GM21526 (cell line): ENCODE results near the gene COTL1.
"Not testable (repeated sequence)": the region's sequence is repeated elsewhere in the genome, so short reads cannot be mapped to it uniquely, and the experiment has no call there.

Source experiments
- ATAC-seq: cut with Tn5 transposase; IDR thresholded peaks from one replicate; pipeline ENCODE4 v1.9.1; 2021; ENCODE audit warnings: moderate library complexity; ENCODE audit not compliant: unreplicated experiment, low FRiP score

The COTL1 gene

DNA sequence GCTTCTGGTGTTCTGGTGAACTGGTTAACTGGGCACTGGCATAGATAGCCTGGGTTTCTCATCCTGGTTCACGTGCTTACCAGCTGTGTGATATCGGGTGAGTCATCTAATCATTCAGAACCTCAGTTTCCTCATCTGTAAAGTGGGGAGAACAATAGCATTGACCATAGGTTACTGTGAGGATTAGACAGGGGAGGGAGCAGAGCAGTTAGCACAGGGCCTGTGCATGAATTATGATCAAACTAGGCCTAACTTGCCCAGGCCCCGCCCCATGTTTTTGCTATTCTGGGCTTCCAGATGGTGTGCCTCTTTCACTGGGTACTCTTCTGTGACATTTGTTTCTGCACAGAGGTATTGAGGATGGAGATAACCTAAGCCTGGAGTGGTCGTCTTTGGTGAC is 25.8 kb upstream of the COTL1 start:
- ATAC-seq = no peak

DNA sequence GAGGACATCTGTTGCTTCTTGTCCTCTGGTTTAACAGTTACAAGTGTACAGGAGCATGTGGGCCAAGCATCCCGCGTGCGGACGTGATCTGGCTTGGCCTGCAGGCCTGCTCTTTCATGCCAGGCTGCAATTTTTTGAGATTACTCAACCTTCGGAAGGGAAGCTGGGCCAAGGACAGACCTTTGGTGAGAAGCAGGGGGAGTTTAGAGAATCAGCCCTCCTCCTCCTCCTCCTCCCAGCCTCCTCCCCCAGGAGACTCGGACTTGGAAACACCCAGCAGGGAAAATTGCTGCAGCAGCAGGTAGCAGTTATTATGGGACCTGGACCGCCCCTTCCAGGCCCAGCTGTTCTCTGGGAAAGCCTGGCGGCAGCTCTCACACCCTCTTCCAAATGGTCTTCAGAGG is 25.3 kb upstream of the COTL1 start:
- no peak for ATAC-seq

DNA sequence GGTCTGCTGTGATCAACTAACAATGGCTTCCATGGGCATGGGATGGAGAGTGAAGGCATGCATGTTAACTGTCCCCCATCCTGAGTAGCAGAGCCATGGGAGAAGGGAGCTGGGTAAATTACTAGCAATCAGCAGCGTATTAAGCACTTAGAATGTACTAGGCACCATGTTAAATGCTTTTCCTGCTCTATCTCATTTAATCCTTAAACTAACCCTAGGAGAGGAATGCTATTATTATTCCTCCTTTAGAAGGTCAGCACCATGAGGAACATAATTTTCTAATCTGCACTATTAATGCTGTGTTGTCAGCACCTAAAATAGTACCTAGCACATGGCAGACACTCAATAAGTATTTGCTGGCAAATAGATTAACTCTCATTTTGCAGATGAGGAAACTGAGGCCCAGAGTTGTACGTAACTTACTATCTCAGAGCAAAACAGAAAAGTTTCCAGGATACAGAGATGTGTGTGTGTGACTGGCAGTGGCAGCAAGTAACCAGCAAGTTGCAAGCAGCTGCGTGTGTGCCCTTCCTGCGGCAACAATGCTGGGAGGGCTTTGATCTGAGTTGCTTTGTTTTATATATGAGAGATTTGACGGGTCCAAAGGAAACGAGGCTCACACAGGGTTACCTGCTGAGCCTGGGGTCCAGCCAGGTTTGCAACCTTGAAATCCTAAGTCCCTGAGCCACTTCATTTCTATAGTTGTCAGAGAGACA is 23.9 kb upstream of the COTL1 start:
- ATAC-seq = no peak

DNA sequence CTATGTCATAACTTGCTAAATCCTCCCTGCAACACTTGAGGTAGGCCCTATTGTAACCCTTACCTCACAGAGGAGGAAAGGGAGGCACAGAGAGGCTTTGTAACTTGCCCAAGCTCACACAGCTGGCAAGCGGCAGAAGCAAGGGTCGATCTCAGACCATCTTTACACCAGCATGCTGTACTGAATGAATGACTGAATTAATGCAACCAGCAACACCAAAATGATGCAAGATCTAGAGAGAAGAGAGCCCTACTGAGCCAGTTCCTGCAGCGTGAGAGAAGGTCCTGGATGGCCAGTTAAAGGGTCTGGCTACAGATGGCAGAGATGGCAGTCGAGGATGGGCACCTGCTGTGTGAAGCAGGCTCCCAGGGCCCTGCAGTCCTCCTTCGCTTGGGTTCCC is 22.3 kb upstream of the COTL1 start:
- ATAC-seq = no peak

DNA sequence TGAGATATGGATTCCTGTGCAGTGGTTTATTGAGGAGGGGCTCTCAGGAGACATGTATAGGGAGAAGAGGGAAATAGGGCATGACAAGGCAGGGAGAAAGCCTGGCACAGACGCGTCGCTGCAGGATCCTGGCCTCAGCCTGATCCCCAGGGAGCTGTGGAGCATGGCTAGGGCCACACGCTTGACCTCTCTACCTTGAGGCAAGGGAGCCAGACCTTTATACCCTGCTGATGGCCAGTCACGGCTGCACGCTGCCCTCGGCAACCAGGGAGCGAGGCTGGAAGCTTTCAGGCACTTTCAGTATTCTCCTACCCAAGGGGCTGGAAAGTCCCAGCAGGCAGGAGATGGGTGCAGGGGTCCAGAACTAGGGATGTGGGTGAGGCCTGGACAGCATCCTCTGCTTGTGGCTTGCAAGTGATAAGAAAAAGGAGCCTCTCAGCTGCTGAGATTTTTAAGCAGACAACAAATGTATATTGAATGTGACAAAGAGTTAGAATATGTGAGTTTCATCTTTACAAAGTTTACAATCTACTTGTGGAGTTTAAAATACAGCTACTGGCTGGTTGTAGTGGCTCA is 20.4 kb upstream of the COTL1 start:
- ATAC-seq = no peak

DNA sequence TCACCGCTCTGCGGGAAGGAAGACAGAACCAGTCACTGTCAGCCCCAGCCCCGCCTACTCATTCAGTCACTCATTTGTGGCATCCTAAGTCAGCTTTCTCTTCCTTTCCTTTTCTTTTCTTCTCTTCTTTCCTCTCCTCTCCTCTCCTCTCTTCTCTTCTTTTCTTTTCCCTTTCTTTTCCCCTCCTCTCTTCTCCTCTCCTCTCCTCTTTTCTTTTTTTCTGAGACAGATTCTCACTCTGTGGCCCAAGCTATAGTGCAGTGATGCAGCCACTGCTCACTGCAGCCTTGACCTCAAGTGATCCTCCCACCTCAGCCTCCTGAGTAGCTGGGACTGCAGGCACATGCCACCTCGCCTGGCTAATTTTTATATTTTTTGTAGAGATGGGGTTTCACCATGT is 19.8 kb upstream of the COTL1 start:
- no peak for ATAC-seq

DNA sequence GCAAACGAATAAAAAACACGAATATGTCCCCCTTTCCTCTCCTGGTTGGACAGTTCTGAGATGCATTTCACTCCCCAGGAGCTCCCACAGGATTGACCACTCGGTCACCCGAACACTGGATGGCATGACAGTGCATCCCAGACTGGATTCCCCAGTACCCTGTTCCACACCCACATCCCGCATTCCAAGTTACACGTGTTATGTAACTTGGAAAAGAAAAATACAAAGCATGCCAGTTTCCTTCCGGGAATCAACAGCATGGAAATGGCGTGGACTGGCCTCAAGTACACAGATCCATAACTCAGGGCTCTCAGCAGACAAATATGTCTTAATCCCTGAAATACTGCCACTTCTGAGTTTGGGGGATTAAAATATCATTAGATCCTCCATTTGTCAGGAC is 17.8 kb upstream of the COTL1 start:
- ATAC-seq = no peak

DNA sequence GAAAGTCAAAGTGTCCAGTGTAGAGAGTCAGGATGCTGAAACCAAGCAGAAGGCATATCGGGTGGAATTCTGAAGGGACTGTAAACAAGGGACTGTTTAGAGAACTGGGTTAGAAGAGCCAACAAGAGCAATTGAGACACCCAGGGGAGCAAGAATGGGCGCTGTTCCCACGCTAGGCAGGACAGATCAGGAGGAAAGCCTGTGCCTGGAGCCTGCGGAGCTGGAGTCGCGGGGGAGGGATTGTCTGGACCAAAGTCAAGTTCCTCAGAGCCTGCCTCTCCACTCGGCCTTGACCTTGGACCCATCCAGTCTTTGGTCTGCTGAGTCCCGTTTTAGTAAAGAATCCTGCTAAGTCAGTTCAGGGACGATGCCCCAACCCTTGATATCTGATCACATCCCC is 15.7 kb upstream of the COTL1 start:
- no peak for ATAC-seq

DNA sequence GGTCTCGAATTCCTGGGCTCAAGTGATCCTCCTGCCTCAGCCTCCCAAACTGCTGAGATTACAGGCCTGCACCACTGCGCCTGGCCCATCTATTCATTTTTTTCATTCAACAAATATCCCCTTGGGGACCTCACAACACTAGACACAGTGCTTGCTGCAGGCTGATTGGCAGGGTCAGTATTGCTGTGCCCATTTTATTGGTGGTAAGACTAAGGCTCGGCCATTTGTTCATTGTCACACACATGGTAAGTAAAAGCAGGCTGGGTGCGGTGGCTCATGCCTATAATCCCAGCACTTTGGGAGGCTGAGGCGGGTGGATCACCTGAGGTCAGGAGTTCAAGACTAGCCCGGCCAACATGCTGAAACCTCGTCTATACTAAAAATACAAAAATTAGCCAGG is 15.0 kb upstream of the COTL1 start:
- not testable (repeated sequence) for ATAC-seq

DNA sequence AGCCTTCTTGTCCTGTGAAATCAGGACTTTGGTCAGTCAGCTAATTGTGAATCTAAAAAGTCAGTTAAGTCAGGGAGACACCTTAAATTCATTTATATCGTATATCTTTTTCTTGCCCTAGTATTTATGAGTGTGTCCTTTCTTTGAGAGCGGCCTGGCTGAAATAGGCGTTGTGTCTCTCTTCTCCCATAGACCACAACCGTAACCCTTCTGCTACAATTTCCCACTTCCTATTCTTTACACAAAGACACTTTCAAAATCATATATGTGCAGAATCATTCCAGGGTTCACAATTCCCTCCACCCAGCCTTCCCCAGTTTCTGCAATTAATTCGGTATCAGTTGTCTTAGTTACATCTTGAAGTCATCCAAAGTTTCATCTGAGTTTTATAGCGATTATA is 14.0 kb upstream of the COTL1 start:
- ATAC-seq = no peak

DNA sequence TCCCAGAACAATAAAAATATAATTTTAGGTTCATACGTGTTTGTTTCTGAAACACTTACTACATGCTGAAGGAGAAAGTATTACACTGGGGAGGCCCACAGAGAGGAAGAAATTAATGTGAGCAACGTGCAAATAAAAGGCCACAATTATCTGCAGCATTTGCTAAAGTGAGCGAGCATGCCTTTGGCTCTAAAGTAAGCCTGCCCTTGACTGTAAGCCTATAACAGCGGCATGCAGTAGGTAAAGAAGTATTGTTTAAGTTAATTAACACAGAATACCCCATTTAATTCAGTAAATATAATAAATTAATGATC is 13.2 kb upstream of the COTL1 start:
- no peak for ATAC-seq

DNA sequence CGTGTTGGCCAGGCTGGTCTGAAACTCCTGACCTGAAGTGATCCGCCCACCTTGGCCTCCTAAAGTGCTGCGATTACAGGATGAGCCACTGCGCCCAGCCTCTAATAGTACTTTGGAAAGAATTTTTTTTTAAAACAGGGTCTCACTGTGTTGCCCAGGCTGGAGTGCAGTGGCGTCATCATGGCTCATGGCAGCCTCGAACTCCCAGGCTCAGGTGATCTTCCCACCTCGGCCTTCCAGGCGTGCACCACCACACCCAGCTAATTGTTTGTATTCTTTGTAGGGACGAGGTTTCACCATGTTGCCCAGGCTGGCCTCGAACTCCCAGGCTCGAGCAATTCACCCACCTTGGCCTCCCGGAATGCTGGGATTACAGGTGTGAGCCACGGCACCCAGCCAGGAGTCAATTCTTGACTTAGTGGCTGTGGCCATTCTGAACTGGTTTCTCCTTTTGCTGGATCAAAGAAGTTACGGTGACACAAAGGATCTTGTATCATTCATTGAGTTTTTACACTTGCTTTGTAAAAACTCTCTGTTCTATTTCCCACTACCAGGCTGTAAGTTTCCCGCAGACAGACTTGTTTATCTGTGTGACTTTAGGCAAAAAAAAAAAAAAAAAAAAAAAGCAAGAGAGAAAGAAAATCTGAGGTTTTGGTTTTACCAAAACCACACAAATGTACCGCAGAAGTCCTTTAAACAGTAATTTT is 12.7 kb upstream of the COTL1 start:
- ATAC-seq = no peak

DNA sequence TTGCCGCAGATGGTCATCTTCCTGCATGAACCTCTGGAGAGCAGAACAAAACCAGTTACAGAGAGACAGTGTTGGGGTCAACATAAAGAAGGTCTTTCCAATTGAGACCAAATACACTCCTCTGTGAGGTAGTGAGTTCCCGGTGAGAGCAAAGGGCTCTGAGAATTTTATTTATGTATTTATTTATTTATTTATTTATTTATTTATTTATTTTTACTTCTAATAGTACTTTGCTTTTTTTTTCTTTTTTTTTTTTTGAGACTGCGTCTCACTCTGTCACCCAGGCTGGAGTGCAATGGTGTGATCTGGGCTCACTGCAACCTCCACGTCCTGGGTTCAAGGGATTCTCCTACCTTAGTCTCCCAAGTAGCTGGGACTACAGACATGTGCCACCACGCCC is 12.1 kb upstream of the COTL1 start:
- ATAC-seq = no peak

DNA sequence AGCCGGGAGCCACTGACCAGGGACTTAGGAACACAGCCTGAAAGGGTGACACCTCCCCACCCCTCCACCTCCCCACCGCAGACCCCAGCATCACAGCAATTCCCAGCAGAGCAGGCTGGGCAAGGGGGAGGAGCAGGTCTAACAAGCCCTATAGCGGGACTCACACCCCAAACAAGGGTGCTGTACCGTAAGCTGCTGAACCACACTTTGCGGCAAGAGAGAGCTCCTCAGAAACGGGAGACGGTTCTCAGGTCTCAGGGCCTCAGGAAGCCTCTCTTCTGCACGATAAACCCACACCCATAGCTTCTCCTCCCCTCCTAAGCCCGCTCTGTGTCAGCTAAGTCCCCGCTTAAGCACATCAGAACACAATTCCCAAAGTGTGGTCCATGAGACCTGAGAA is 11.7 kb upstream of the COTL1 start:
- ATAC-seq = no peak

DNA sequence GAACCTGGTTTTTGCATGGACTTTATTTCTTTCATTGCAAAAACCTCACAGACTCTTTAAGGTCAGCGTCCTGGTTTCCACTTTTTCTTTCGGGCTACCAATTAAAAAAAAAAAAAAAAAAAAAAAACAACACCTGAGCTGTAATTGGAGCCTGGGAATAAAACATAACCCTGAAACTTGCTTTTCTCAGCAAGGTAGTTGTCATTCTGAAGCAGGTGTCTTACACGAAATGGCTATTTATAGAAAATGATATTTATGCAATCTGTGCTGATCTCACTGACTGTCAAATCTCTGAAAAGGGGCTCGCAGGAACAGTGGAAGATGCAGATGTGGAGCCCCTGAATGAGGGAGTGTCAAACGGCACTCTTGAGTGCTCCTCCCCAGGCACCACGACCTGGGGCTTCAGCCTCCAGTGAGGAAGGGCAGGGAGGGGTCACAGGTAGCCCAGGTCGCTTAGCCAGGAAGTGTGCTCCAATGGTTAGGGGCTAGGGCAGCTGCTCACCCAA is 10.4 kb upstream of the COTL1 start:
- ATAC-seq = no peak

DNA sequence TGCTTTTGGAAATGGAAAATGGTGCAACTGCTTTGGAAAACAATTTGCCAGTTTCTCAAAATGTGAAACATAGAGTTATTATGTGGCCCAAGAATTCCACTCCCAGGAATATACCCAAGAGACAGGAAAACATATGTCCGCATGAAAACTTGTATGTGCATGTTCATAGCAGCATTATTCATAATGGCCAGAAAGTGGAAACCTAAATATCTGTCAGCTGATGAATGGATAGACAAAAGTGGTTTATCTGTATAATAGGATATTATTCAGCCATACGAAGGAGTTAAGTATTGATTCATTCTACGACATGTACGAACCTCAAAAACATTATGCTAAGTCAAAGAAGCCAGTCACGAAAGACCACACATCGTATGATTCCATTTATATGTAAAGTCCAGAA is 7.7 kb upstream of the COTL1 start:
- ATAC-seq = no peak

DNA sequence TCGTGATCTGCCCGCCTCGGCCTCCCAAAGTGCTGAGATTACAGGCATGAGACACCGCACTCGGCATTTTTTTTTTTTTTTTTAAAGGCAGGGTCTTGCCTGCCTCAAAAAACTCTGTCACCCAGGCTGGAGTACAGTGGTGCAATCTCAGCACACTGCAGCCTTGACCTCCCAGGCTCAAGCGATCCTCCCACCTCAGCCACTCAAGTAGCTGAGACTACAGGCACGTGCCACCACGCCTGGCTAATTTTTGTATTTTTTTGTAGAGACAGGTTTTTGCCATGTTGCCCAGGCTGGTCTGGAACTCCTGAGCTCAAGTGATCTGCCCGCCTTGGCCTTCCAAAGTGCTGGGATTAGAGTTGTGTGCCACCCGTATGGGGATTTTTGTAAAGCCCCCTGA is 3.0 kb upstream of the COTL1 start:
- ATAC-seq = not testable (repeated sequence)

DNA sequence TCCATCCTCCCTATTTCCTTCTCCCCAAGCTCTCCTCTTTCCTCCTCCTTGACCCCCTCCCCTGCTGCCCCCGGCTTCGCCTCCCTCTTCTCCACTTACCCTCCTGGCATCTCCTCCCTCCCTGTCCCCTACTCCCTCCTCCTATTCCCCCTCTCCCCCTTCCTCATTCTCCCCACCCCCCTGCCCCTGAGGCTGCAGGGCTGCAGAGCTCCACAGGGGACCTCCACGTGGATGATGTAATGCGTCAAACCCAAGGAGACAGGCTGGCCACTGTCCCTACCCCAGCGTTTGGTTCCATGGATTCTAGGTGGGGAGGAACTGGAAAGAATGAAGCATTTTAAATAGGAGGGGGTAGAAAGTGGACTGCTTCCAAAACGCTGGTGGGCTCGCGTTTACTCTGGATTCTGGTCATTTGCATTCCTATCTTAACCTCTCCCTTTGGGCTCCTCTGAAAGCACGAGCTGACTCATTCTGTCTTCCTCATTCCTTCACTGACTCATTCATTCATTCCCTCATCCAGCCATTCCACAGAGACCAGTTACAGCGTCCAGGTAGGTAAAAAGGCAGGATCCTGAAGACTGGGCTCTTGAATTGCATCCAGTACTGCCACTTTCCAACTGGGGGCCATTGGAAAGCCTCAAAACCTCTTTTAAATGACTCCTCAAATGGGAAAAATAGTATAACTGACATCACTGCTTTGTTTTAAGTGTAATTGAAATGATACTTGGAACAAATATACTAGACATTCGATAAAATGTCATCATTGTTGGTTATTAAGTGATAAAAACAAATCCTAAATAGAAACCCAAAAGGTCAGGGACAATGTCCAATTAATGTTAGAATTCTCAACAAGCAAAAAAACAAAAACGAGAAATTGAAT is 943 bp upstream of the COTL1 start:
- ATAC-seq = no peak

DNA sequence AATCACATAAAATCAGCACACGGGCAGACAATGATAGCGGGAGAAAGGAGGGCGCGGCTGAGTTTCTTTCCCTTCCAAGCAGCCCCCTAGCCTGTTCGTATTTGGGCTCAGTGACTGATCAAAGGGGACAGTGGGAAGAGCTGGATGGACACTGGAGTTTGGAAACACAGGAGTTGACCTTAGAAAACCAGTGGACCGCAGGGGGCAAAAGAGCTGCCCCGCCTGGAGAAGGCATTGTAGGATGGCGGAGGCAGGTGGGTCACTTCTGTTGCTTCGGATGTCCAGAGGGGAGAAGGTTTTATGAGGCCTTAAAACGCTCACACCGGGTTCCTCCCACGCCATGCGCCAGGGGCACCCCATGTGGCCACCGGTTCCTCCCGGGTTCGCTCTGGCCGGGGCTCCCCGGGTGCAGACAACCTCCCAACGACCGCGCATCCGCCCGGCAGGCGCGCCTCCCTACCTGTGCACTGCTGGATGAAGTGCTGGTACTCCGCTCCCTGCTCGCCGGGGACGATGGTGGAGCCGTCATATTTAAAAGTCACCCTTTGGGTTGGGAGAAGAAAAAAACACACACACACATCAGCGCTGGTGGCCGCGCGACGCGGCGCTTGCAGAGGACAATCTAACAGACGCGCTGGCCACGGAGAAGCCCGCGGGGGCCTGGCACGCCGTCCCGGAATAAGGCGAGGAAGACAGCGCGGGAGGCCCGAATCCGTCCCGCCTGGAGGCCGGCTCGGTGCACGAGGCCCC is 662 bp downstream of the COTL1 start:
- ATAC-seq = peak; percentile 23

DNA sequence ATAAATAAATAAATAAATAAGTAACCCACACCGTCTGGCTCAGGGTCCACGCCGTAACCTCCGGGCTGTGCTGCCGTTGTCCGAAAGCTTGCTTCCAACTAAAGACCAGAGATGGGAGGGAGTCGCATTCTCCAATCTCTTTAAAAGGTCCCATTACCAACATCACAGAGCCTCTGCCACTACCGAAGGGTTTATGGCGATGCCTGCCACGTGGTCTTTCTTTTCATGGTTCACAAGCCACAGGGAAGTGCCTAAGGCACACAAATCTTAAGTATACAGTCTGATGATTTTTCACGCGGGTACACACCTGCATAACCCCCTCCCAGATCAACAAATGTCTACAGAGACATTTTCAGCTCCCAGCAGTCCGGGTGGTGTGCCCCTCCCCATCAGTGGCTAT is 1.4 kb downstream of the COTL1 start:
- ATAC-seq = no peak
